SK-N-MC (cell line): ENCODE measurements around the gene ERGIC1.

Experiments used
- EZH2 ChIP-seq: fragments of 200-600 bp; sonication (generic); IDR thresholded peaks from one replicate; pipeline ENCODE4 v1.6.1; 2017; ENCODE audit warnings: antibody characterized with exemption
- POLR2AphosphoS5 ChIP-seq: IDR thresholded peaks from 2 replicates; pipeline ENCODE4 v1.6.1; 2012; ENCODE audit warnings: mild to moderate bottlenecking, low read depth, low read length, borderline replicate concordance

DNA sequence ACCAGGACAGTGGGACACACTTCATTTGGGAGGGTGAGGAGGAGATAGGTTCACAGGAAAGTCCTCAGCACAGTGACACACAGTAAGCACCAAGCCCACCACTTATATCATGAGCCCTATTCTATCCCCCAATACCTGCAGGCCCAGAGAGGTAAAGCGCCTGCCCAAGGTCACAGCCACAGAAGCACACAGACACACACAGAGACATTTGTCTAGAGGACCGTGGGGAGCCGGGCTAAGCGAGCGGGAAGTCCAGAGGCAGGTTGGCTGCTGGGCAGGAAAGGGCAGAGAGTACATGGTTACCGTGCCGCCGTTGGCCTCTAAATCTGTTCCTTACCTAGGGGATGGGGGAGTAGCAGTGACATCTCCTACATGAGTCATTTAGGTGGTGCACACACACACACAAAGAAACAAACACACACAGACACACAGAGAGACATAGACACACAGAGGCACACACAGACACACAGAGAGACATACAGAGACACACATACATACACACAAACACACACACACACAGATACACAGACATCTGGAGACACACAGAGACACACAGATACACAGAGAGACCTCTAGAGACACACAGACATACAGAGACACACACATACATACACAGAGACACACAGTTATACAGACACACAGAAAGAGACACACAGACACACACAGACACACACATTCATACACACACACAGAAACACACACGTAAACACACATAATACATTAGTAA lies 47.2 kb upstream of the ERGIC1 start:
- TF ChIP-seq EZH2: no peak
- no peak for TF ChIP-seq POLR2AphosphoS5
